H1 (cell line): Measurements from ENCODE around the gene PRRX2. TPM values are rescaled to one million over a fixed set of nuclear protein-coding genes. Genes with fewer than 3 reads are reported as not detected.

ENCODE experiments used
- CTCF ChIA-PET: fragments of 300-600 bp; sonication (Branson Sonifier 250); formaldehyde crosslinking; loops from one replicate; lab custom pipeline; 2021; ENCODE audit not compliant: partially characterized antibody; lab: Charles Lee
- POLR2A ChIA-PET: fragments of 300-600 bp; sonication (Branson Sonifier 250); formaldehyde crosslinking; loops from one replicate; lab custom pipeline; 2021; ENCODE audit warnings: inconsistent platforms; ENCODE audit not compliant: partially characterized antibody; lab: Charles Lee
- DNase-seq, 2 experiments: peaks; one replicate each; pipeline versions ENCODE4 v3.0.0 to v3.0.0-alpha.2; 2010 to 2022; ENCODE audit warnings: low spot score in 2 of 2, low read depth in 1 of 2, mixed read lengths in 1 of 2
- FAIRE-seq: peaks from 2 replicates; lab custom pipeline; 2011; peaks lifted over from hg19 to GRCh38; lab: Jason Lieb, UNC
- H2AFZ ChIP-seq: 2 replicates; pipeline ENCODE4 v1.8.1; 2012; ENCODE audit warnings: low read length, inconsistent platforms
- H2AK5ac ChIP-seq: 2 replicates; pipeline ENCODE4 v1.6.1; 2013; ENCODE audit warnings: low read depth, low read length
- H2BK120ac ChIP-seq: replicated peaks from 2 replicates; pipeline ENCODE3; 2013; ENCODE audit warnings: low read depth, low read length, inconsistent platforms
- H2BK12ac ChIP-seq: 2 replicates; pipeline ENCODE4 v1.6.1; 2013; ENCODE audit warnings: low read depth, low read length
- H2BK15ac ChIP-seq: 2 replicates; pipeline ENCODE4 v1.6.1; 2013; ENCODE audit warnings: low read length
- H2BK20ac ChIP-seq: 2 replicates; pipeline ENCODE4 v1.6.1; 2013; ENCODE audit warnings: low read length
- H2BK5ac ChIP-seq: 2 replicates; pipeline ENCODE4 v1.6.1; 2013; ENCODE audit warnings: low read depth, low read length
- H3K14ac ChIP-seq: 2 replicates; pipeline ENCODE4 v1.6.1; 2013; ENCODE audit warnings: inconsistent platforms; ENCODE audit not compliant: insufficient read length
- H3K18ac ChIP-seq: 2 replicates; pipeline ENCODE4 v1.6.1; 2013; ENCODE audit warnings: low read length; ENCODE audit errors: extremely low read depth
- H3K23ac ChIP-seq: 2 replicates; pipeline ENCODE4 v1.6.1; 2013; ENCODE audit warnings: inconsistent platforms; ENCODE audit not compliant: insufficient read length
- H3K23me2 ChIP-seq: 2 replicates; pipeline ENCODE4 v1.6.1; 2013; ENCODE audit warnings: low read depth, low read length
- H3K27ac ChIP-seq: 2 replicates; pipeline ENCODE4 v1.6.1; 2011; ENCODE audit warnings: low read depth, low read length, inconsistent platforms
- H3K27me3 ChIP-seq, 4 experiments: replicated peaks in 1 of 4; 1 replicate in 1 of 4; 2 replicates in 3 of 4; pipeline versions ENCODE4 v1.6.1 to v1.8.1; 2011 to 2013; ENCODE audit warnings: low read length in 3 of 4, mild to moderate bottlenecking in 3 of 4, inconsistent platforms in 2 of 4, mixed read lengths in 2 of 4, moderate library complexity in 1 of 4; ENCODE audit not compliant: control insufficient read depth in 3 of 4, insufficient read depth in 3 of 4; ENCODE audit errors: extremely low read depth in 1 of 4
- H3K36me3 ChIP-seq, 4 experiments: 2 replicates each; pipeline versions ENCODE4 v1.6.1 to v1.8.1; 2011 to 2013; ENCODE audit warnings: mild to moderate bottlenecking in 4 of 4, low read length in 3 of 4, moderate library complexity in 2 of 4, control low read depth in 1 of 4, inconsistent platforms in 1 of 4; ENCODE audit not compliant: insufficient read depth in 4 of 4, control insufficient read depth in 2 of 4
- H3K4ac ChIP-seq: replicated peaks from 2 replicates; pipeline ENCODE3; 2013; ENCODE audit warnings: low read length, low read depth, mixed read lengths, inconsistent platforms; ENCODE audit not compliant: insufficient read length
- H3K4me1 ChIP-seq, 4 experiments: replicated peaks in 1 of 4; 1 replicate in 1 of 4; 2 replicates in 3 of 4; pipeline versions ENCODE4 v1.6.1 to v1.8.1; 2011 to 2013; ENCODE audit warnings: low read length in 3 of 4, inconsistent platforms in 2 of 4, mixed read lengths in 1 of 4; ENCODE audit not compliant: insufficient read depth in 4 of 4, control insufficient read depth in 3 of 4
- H3K4me2 ChIP-seq, 2 experiments: 2 replicates each; pipeline versions ENCODE4 v1.6.1 to v1.8.1; 2011 to 2013; ENCODE audit warnings: low read depth in 2 of 2, low read length in 2 of 2, control low read depth in 1 of 2, inconsistent platforms in 1 of 2, mild to moderate bottlenecking in 1 of 2; ENCODE audit not compliant: insufficient read depth in 1 of 2
- H3K4me3 ChIP-seq, 4 experiments: fragments of 200-600, 300-600 bp in 1 of 4; sonication (generic), shearing (Covaris generic), sonication (Bioruptor Twin) in 1 of 4; 2 replicates each; pipeline versions ENCODE4 v1.5.1 to v1.8.1; 2011 to 2016; ENCODE audit warnings: low read length in 4 of 4, low read depth in 3 of 4, control low read depth in 2 of 4, inconsistent platforms in 2 of 4, mild to moderate bottlenecking in 2 of 4, mixed read lengths in 1 of 4, moderate library complexity in 1 of 4; ENCODE audit not compliant: insufficient read depth in 2 of 4; ENCODE audit errors: extremely low read depth in 1 of 4
- H3K56ac ChIP-seq: replicated peaks from 2 replicates; pipeline ENCODE3; 2013; ENCODE audit warnings: low read depth, mild to moderate bottlenecking, mixed read lengths, low read length, inconsistent platforms; ENCODE audit not compliant: insufficient read length
- H3K79me1 ChIP-seq: 2 replicates; pipeline ENCODE4 v1.6.1; 2013; ENCODE audit warnings: low read depth, low read length, control low read depth
- H3K79me2 ChIP-seq, 2 experiments: 2 replicates each; pipeline versions ENCODE4 v1.6.1 to v1.8.1; 2012 to 2013; ENCODE audit warnings: low read length in 2 of 2, mild to moderate bottlenecking in 2 of 2, inconsistent platforms in 1 of 2; ENCODE audit not compliant: insufficient read depth in 2 of 2, control insufficient read depth in 1 of 2
- H3K9ac ChIP-seq, 4 experiments: replicated peaks in 1 of 4; 1 replicate in 1 of 4; 2 replicates in 3 of 4; pipeline versions ENCODE4 v1.6.1 to v1.8.1; 2011 to 2013; ENCODE audit warnings: low read depth in 3 of 4, low read length in 3 of 4, control low read depth in 2 of 4, mild to moderate bottlenecking in 2 of 4, moderate library complexity in 2 of 4, inconsistent platforms in 1 of 4; ENCODE audit errors: extremely low read depth in 1 of 4
- H3K9me3 ChIP-seq, 2 experiments: 2 replicates each; pipeline versions ENCODE4 v1.6.1 to v1.8.1; 2012 to 2013; ENCODE audit warnings: mild to moderate bottlenecking in 2 of 2, moderate library complexity in 2 of 2, control low read depth in 1 of 2, inconsistent platforms in 1 of 2, low read depth in 1 of 2, low read length in 1 of 2, mixed read lengths in 1 of 2; ENCODE audit not compliant: insufficient read depth in 2 of 2
- H4K20me1 ChIP-seq, 2 experiments: replicated peaks in 1 of 2; 2 replicates each; pipeline versions ENCODE3 to v1.8.1; 2011 to 2013; ENCODE audit warnings: inconsistent platforms in 2 of 2, low read length in 2 of 2, mild to moderate bottlenecking in 1 of 2; ENCODE audit not compliant: insufficient read depth in 2 of 2, control insufficient read depth in 1 of 2
- H4K5ac ChIP-seq: 2 replicates; pipeline ENCODE4 v1.6.1; 2013; ENCODE audit warnings: low read length, low read depth, mixed read lengths, inconsistent platforms; ENCODE audit not compliant: insufficient read length
- H4K8ac ChIP-seq: 2 replicates; pipeline ENCODE4 v1.8.0; 2013; ENCODE audit warnings: mild to moderate bottlenecking, moderate library complexity, low read length, inconsistent platforms; ENCODE audit not compliant: insufficient read depth; ENCODE audit errors: extremely low read depth
- H4K91ac ChIP-seq: replicated peaks from 2 replicates; pipeline ENCODE3; 2013; ENCODE audit warnings: low read length, mixed read lengths, inconsistent platforms; ENCODE audit not compliant: insufficient read length
- BACH1 ChIP-seq: IDR thresholded peaks from 2 replicates; pipeline ENCODE4 v1.6.1; 2012; ENCODE audit warnings: low read length, improper control_type of control experiment
- CBX8 ChIP-seq: fragments of 300-800, 300-1000 bp; sonication (generic); IDR thresholded peaks from 2 replicates; pipeline ENCODE4 v1.7.1; 2016; ENCODE audit warnings: low read depth, low read length, borderline replicate concordance
- CEBPB ChIP-seq: IDR thresholded peaks from 2 replicates; pipeline ENCODE4 v1.6.1; 2012; ENCODE audit warnings: low read depth, low read length
- CHD2 ChIP-seq: IDR thresholded peaks from 2 replicates; pipeline ENCODE4 v1.6.1; 2012; ENCODE audit warnings: low read length, improper control_type of control experiment
- EGR1 ChIP-seq: IDR thresholded peaks from 2 replicates; pipeline ENCODE4 v1.6.1; 2011; ENCODE audit warnings: low read depth, low read length, borderline replicate concordance
- EZH2 ChIP-seq: fragments of 200-600 bp; sonication (generic); IDR thresholded peaks from 2 replicates; pipeline ENCODE4 v1.7.1; 2012; ENCODE audit warnings: low read depth, mild to moderate bottlenecking, moderate library complexity, low read length, inconsistent platforms; ENCODE audit not compliant: severe bottlenecking
- GABPA ChIP-seq: IDR thresholded peaks from 2 replicates; pipeline ENCODE4 v1.6.1; 2011; ENCODE audit warnings: mild to moderate bottlenecking, low read length, moderate library complexity, borderline replicate concordance; ENCODE audit not compliant: insufficient read depth
- JUN ChIP-seq: IDR thresholded peaks from 2 replicates; pipeline ENCODE4 v1.6.1; 2011; ENCODE audit warnings: low read depth, mild to moderate bottlenecking, improper control_type of control experiment, low read length
- KDM1A ChIP-seq: fragments of 200-600, 300-600 bp; sonication (generic); IDR thresholded peaks from 2 replicates; pipeline ENCODE4 v1.7.1; 2016; ENCODE audit warnings: mild to moderate bottlenecking, low read length, borderline replicate concordance
- PHF8 ChIP-seq: fragments of 200-600 bp; sonication (generic); conservative IDR thresholded peaks from 2 replicates; pipeline ENCODE4 v1.7.1; 2012; ENCODE audit warnings: low read depth, mild to moderate bottlenecking, inconsistent platforms, low read length, moderate library complexity
- RAD21 ChIP-seq, 2 experiments: IDR thresholded peaks in 1 of 2; conservative IDR thresholded peaks in 1 of 2; 2 replicates each; pipeline ENCODE4 v1.6.1; 2011; ENCODE audit warnings: low read depth in 2 of 2, low read length in 2 of 2, improper control_type of control experiment in 1 of 2, inconsistent platforms in 1 of 2, mild to moderate bottlenecking in 1 of 2, moderate library complexity in 1 of 2
- SIRT6 ChIP-seq: IDR thresholded peaks from one replicate; pipeline ENCODE4 v1.7.1; 2012; ENCODE audit warnings: low read length, inconsistent platforms
- SUZ12 ChIP-seq: fragments of 200-600 bp; sonication (generic); IDR thresholded peaks from 2 replicates; pipeline ENCODE4 v1.6.1; 2012; ENCODE audit warnings: mild to moderate bottlenecking, inconsistent platforms, low read length, moderate library complexity, mixed read lengths
- TEAD4 ChIP-seq: IDR thresholded peaks from 2 replicates; pipeline ENCODE4 v1.6.1; 2012; ENCODE audit warnings: low read depth, low read length, inconsistent platforms, mixed read lengths
- WGBS, 2 experiments: shearing (Covaris generic) in 1 of 2; methylation state at CpG; one replicate each; pipeline versions ENCODE4 v1.1.6 to v1.1.7; 2013 to 2015; ENCODE audit warnings: low lambda C conversion rate in 2 of 2, mixed read lengths in 2 of 2, inconsistent platforms in 1 of 2, low coverage in 1 of 2, missing lambda C conversion rate in 1 of 2; ENCODE audit not compliant: insufficient replicate concordance in 2 of 2, insufficient coverage in 1 of 2, insufficient read length in 1 of 2; ENCODE audit errors: extremely low coverage in 1 of 2, missing lambda C conversion rate in 1 of 2; 5-methylcytosine and 5-hydroxymethylcytosine counted together
- polyA plus RNA-seq, 7 experiments: library from polyadenylated mRNA; depleted of rRNA in 3 of 7; stranded (reverse) in 5 of 7; unstranded in 2 of 7; fragments of >200 nt in 5 of 7; fragments of 200-250 nt in 2 of 7; gene quantifications; 1 replicate in 5 of 7; 2 replicates in 1 of 7; 4 replicates in 1 of 7; pipeline versions ENCODE4 v1.2.1 to v1.2.3, GENCODE V29; 2011 to 2013; ENCODE audit warnings: missing spikeins in 2 of 7, mixed read lengths in 2 of 7
- total RNA-seq: library from RNA; stranded (reverse); fragmentation: NEBNext Ultra II Directional; extraction: Animal tissue kit (Norgen Biotek cat#: 25700); gene quantifications from 2 replicates; pipeline ENCODE4 v1.2.1, GENCODE V29; 2021

The PRRX2 gene
- total and polyA plus RNA-seq, 2 of the 8 experiments (the other 6 are each of a cell fraction or from before 2014, with no cell fraction given), result 5.8 to 9.2 TPM

DNA sequence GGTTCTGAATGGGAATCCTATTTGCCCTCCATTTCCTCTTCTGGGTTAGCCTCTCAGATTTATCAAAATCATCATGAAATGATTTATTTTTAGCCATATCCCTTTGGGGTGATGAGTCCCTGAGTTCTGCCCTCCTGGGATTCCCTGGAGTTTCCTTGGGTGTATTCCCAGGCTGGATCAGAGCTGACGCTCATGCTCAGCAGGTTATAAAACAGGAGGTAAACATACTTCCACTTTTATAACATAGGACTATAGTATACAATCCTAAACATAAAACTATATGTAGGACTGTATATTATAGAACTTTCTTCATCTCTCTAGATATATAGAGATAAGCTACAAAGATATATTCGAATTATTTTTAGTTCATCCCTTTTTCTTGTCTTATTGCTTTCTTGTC, 4.4 kb upstream of the PRRX2 start:
- H2BK5ac ChIP-seq, result no peak overlapping the region
- no peak for DNase-seq
- no peak overlapping the region for H2AFZ ChIP-seq
- H3K9ac ChIP-seq, result no peak overlapping the region
- no peak overlapping the region for H2BK120ac ChIP-seq
- H3K23me2 ChIP-seq, result peaks cover 6% of the 10 kb centered on the region; the same call in 1 of the 2 replicates
- H3K18ac ChIP-seq, result no peak overlapping the region
- ChIA-PET CTCF (interaction anchor here (0.8 to 3.8 kb wide), 5 partner anchors 16 to 89 kb away, joined by 3 to 14 read pairs (median 3); no protein-coding TSS in a partner anchor), POLR2A (no interaction called here)
- WGBS, 2 experiments, result 87% methylated on average over 2 of the region's 2 CpGs; no CpG with 5 or more reads in 1 of the 2 experiments
- H4K91ac ChIP-seq, result no peak overlapping the region
- H3K4me1 ChIP-seq, result peaks cover 0 to 5% (median 0%) of the 10 kb centered on the region in 4 experiments; a peak in 4 of 7 replicates
- H4K20me1 ChIP-seq, result no peaks in the 10 kb centered on the region
- TF ChIP-seq KDM1A, result no peak
- TF ChIP-seq SUZ12, result no peak
- no peak for TF ChIP-seq EZH2
- TF ChIP-seq PHF8, result no peak
- TF ChIP-seq TEAD4, result no peak
- TF ChIP-seq CEBPB, result no peak
- no peak for TF ChIP-seq JUN
- no peak for TF ChIP-seq RAD21 (IDR thresholded peaks at IDR 0.05 in 1 of 2, conservative IDR thresholded peaks at IDR 0.05 in 1 of 2; ENCODE audit: low read depth in 2 of 2, low read length in 2 of 2)
- TF ChIP-seq EGR1, result no peak
- TF ChIP-seq BACH1, result no peak
- TF ChIP-seq CBX8, result no peak
- no peak for TF ChIP-seq CHD2
- no peak for TF ChIP-seq SIRT6
- no peak for TF ChIP-seq GABPA
- H3K4me2 ChIP-seq, result no peak overlapping the region
- no peak overlapping the region for H3K23ac ChIP-seq
- no peaks in the 10 kb centered on the region for H3K36me3 ChIP-seq
- no peak overlapping the region for H2AK5ac ChIP-seq
- H3K4me3 ChIP-seq, result no peak overlapping the region
- no peak overlapping the region for H3K56ac ChIP-seq
- peaks cover 9 to 24% (median 19%) of the 10 kb centered on the region in 4 experiments for H3K27me3 ChIP-seq
- H3K14ac ChIP-seq, result no peak overlapping the region
- no peak overlapping the region for H4K5ac ChIP-seq
- H4K8ac ChIP-seq, result no peak overlapping the region
- H3K4ac ChIP-seq, result no peak overlapping the region
- no peak overlapping the region for H2BK15ac ChIP-seq
- no peak overlapping the region for H2BK20ac ChIP-seq
- no peaks in the 10 kb centered on the region for H3K79me1 ChIP-seq
- FAIRE-seq, result no peak
- no peak overlapping the region for H3K27ac ChIP-seq
- no peaks in the 10 kb centered on the region for H3K9me3 ChIP-seq
- no peak overlapping the region for H2BK12ac ChIP-seq
- no peaks in the 10 kb centered on the region for H3K79me2 ChIP-seq
